Muscle layer of colon (tissue), 2 donors: ENCODE results near the gene CHIT1.

Experiments
- H3K27ac ChIP-seq: one replicate; pipeline ENCODE4 v1.7.0; 2013; ENCODE audit warnings: low read depth, mild to moderate bottlenecking, low read length, moderate library complexity
- H3K27me3 ChIP-seq, 2 donors: one replicate each; pipeline ENCODE4 v1.7.0; 2013; ENCODE audit warnings: low read length in 2 of 2, mild to moderate bottlenecking in 2 of 2; ENCODE audit not compliant: insufficient read depth in 2 of 2, control insufficient read depth in 1 of 2
- H3K36me3 ChIP-seq: one replicate; pipeline ENCODE4 v1.7.0; 2013; ENCODE audit warnings: mild to moderate bottlenecking, low read length; ENCODE audit not compliant: insufficient read depth
- H3K4me1 ChIP-seq: one replicate; pipeline ENCODE4 v1.7.0; 2013; ENCODE audit warnings: mild to moderate bottlenecking, low read length; ENCODE audit not compliant: insufficient read depth
- H3K4me3 ChIP-seq, 2 donors: one replicate each; pipeline ENCODE4 v1.7.0; 2013; ENCODE audit warnings: low read length in 2 of 2, low read depth in 1 of 2, mild to moderate bottlenecking in 1 of 2, moderate library complexity in 1 of 2
- H3K9ac ChIP-seq: one replicate; pipeline ENCODE4 v1.7.0; 2013; ENCODE audit warnings: low read length
- H3K9me3 ChIP-seq: one replicate; pipeline ENCODE4 v1.7.0; 2013; ENCODE audit warnings: mild to moderate bottlenecking, low read length
- donor health status: abdominal sarcoma.
- donor health status: Adenocarcinoma of cecum.

CHIT1 gene

DNA sequence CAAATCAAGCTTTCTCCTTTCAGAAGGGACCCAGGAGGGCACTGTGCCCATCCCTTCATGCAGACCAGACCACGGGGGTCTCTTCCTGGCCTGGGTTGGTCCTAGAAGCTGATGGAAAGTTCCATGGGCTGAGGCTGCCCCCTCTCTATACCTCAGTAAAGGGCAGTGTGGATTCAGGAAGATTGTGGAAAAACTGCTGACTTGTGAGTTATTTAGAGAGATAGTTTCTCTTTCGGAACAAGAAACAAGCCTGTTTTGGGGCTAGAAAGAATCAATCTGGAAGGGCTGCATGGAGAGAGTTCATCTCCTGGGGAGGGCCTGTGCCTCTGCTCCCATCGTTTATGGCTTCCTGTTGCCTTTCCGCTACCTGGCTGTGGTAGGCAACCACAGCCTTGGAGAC lies 803 bp downstream of the CHIT1 start:
- no peak overlapping the region for H3K4me3 ChIP-seq
- no peak overlapping the region for H3K27ac ChIP-seq
- no peaks in the 10 kb centered on the region for H3K4me1 ChIP-seq
- H3K36me3 ChIP-seq = no peaks in the 10 kb centered on the region
- H3K9me3 ChIP-seq = no peaks in the 10 kb centered on the region
- no peak overlapping the region for H3K9ac ChIP-seq
- H3K27me3 ChIP-seq = no peaks in the 10 kb centered on the region

DNA sequence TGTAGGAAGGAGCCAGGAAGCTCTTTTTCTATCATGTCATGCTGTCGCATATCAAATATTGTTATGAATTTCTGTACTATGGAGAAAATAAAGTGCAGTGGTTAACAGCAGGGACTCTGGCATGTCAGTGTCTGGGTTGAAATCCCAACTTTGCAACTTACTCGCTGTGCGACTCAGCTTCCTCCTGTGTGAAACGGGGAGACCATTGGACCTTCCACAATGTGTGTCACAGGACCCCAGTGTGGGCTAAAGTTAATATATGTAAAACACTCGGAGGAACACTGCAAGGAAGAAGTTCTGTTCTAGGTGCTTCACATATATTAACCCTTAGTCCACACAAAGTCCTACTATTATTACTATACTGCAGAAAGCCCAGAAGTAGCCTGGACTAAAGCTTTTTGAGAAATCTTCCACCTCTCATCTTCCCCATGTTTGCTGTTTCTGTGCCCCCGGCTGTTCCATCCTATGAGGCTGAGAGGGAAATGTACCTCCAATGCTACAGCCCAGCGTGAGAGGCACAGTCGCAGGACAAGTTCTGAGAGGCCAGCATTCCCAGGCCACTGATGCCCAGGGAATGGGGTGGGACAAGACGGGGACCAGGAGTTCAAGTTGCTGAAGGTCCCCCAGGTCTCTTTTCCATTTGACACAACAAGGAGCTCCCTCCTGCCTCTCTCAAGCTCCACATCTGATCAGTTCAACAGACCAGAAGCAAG lies 1.9 kb downstream of the CHIT1 start:
- Histone ChIP-seq H3K36me3 (no peaks in the 10 kb centered on the region), H3K27me3 (no peaks in the 10 kb centered on the region), H3K4me3 (no peak overlapping the region)

DNA sequence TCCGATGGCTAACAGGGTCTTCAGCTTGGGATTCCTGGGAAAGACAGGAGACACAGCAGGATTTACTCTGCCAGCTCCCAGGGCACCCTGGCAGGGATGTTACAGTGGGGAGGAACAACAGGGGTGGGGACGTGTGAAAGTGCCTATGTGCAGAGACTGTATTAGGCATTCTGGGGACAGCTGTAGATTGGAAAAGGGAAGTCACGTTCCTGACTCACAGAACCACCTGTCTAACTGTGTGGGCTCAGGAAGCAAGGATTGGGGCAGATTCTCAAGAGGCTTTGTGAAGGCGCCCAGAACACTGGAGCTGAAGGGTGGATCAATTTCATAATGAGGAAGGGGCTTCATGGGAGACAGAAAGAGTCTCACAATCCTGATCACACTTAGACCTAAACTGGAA lies 4.4 kb downstream of the CHIT1 start:
- H3K27me3 ChIP-seq = no peaks in the 10 kb centered on the region

More for the DNA sequence above, 1.9 kb downstream of the CHIT1 start:
- Histone ChIP-seq H3K9ac (no peak overlapping the region), H3K27ac (no peak overlapping the region), H3K4me1 (no peaks in the 10 kb centered on the region), H3K9me3 (no peaks in the 10 kb centered on the region)

DNA sequence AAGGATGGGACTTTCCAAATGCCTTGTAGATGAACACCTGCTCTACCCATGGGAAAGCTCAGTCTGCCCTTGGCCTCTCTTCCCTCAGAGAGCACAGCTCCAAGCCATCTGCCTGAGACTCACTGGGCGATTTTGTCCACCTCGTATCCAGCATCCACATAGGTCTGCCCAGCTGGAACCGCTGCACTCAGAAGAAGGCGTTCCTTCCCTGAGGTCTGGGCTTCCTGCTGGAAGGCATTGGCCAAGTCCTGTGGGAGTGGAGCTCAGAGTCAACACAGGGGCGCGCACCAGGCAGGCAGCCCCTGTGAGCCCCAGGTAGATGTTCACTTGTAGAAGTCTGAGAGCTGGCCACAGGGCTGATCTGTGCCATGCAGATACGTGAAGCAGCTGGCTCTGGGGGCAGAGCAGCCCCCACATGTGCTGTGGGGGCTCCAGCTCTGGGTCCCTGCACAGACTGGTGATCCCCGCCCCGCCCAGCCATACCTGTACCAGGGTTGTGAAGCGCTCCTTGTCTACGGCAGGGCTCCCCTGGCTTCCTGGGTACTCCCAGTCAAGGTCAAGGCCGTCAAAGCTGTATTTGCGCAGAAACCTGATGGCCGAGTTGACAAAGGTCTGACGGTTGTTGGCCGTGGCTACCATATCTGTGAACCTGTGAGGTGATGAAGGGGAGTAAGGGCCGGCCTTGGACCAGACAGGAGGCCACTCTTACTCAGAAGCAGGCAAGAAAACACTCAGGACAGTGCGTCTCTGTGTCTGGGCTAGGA lies 6.3 kb downstream of the CHIT1 start:
- Histone ChIP-seq H3K4me3 (no peak overlapping the region), H3K9me3 (no peaks in the 10 kb centered on the region), H3K27me3 (no peaks in the 10 kb centered on the region), H3K36me3 (no peaks in the 10 kb centered on the region), H3K4me1 (no peaks in the 10 kb centered on the region), H3K9ac (no peak overlapping the region), H3K27ac (no peak overlapping the region)

More for the DNA sequence above, 4.4 kb downstream of the CHIT1 start:
- Histone ChIP-seq H3K9ac (no peak overlapping the region), H3K27ac (no peak overlapping the region), H3K9me3 (no peaks in the 10 kb centered on the region), H3K4me1 (no peaks in the 10 kb centered on the region), H3K36me3 (no peaks in the 10 kb centered on the region), H3K4me3 (no peak overlapping the region)

DNA sequence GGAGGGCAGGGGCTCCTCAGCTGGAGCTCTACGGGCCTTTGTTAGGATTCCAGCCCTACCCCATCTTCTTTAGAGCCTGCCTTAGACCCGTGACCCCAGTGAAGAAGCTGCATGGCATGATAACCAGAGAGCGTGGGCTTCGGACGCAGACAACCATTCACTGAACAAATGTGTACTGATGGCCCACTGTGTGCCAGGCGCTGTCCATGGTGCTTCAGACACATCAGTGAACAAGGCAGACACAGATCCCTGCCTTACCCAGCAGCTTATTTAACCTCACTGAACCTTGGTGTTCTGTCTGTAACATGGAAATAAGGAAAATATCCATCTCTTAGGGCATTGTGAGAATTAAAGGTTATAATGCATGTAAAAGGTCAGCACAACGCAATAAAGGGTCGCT lies 9.5 kb downstream of the CHIT1 start:
- peaks cover 0 to 8% of the 10 kb centered on the region in 2 donors for H3K27me3 ChIP-seq
- H3K36me3 ChIP-seq = no peaks in the 10 kb centered on the region
- H3K9me3 ChIP-seq = no peaks in the 10 kb centered on the region
- no peak overlapping the region for H3K9ac ChIP-seq
- no peaks in the 10 kb centered on the region for H3K4me1 ChIP-seq
- H3K4me3 ChIP-seq = no peak overlapping the region
- no peak overlapping the region for H3K27ac ChIP-seq

DNA sequence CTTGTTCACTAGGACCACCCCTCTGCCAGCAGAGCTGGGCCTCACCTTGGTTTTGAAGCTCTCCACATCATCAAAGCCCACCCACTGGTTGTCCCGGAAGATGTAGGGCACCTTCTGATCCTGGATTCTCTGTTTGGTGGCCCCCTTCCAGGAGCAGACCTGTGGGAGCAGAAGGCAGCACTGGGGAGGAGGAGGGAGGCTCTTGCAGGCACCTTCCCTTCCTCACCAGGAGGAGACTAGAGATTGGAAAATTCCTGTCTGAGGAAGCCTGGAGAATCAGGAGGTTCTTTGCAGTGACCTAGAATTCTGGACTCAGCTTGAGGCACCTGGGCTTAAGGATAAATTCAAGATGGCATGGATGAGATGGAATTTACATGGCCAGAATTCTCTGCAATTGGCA lies 10.3 kb downstream of the CHIT1 start:
- no peak overlapping the region for H3K4me3 ChIP-seq
- H3K27me3 ChIP-seq = peaks cover 0 to 8% of the 10 kb centered on the region in 2 donors
- no peaks in the 10 kb centered on the region for H3K4me1 ChIP-seq
- H3K9me3 ChIP-seq = no peaks in the 10 kb centered on the region
- H3K36me3 ChIP-seq = no peaks in the 10 kb centered on the region
- no peak overlapping the region for H3K9ac ChIP-seq
- H3K27ac ChIP-seq = no peak overlapping the region

DNA sequence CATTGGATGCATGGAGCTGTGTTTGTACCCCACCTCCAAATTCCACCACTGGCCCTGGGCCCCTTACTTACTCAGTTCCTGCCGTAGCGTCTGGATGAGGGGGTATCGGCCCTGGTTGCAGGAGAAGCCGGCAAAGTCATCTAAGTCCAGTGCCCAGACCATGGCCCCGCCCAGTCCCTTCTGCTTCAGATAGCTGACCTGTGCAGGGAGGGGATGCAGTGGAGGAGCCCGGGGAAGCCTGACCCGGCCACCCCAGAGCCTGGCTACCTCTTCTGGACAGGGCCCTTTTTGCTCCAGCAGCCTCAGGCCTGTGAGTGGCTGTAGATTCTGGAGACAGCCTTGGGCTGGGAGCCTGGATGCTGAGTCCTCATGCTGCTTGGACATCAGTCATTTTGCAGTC lies 11.8 kb downstream of the CHIT1 start:
- no peak overlapping the region for H3K27ac ChIP-seq

DNA sequence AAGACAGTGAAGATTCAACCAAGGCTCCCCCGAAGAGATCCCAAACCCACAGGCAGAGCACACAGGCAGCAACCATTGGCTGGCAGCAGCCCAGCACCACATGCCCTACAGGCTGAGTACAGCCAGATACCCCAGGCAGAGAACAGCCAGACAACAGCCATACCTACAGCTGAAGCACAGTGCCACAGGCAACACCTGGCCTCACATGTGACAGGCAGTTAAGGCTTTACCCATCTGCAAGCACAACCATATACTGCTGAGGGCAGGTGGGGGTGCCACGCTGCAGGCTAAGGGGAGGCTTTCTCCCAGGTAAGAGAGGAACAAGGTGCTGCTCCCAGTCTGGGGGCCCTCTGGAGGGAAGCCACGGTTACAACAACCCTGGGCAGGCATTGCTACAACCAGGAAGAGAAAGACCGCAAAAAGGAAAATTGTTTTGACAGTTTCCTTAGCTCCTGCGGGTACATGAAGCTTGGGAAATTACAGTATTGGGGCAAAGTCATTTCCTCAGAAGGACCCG lies 12.3 kb downstream of the CHIT1 start:
- H3K4me1 ChIP-seq = no peaks in the 10 kb centered on the region
- no peaks in the 10 kb centered on the region for H3K36me3 ChIP-seq
- peaks cover 0 to 8% of the 10 kb centered on the region in 2 donors for H3K27me3 ChIP-seq
- no peak overlapping the region for H3K9ac ChIP-seq
- H3K27ac ChIP-seq = no peak overlapping the region
- H3K9me3 ChIP-seq = no peaks in the 10 kb centered on the region
- no peak overlapping the region for H3K4me3 ChIP-seq

More for the DNA sequence above, 11.8 kb downstream of the CHIT1 start:
- Histone ChIP-seq H3K36me3 (no peaks in the 10 kb centered on the region), H3K27me3 (peaks cover 0 to 8% of the 10 kb centered on the region in 2 donors), H3K9me3 (no peaks in the 10 kb centered on the region), H3K4me1 (no peaks in the 10 kb centered on the region), H3K4me3 (no peak overlapping the region), H3K9ac (no peak overlapping the region)

DNA sequence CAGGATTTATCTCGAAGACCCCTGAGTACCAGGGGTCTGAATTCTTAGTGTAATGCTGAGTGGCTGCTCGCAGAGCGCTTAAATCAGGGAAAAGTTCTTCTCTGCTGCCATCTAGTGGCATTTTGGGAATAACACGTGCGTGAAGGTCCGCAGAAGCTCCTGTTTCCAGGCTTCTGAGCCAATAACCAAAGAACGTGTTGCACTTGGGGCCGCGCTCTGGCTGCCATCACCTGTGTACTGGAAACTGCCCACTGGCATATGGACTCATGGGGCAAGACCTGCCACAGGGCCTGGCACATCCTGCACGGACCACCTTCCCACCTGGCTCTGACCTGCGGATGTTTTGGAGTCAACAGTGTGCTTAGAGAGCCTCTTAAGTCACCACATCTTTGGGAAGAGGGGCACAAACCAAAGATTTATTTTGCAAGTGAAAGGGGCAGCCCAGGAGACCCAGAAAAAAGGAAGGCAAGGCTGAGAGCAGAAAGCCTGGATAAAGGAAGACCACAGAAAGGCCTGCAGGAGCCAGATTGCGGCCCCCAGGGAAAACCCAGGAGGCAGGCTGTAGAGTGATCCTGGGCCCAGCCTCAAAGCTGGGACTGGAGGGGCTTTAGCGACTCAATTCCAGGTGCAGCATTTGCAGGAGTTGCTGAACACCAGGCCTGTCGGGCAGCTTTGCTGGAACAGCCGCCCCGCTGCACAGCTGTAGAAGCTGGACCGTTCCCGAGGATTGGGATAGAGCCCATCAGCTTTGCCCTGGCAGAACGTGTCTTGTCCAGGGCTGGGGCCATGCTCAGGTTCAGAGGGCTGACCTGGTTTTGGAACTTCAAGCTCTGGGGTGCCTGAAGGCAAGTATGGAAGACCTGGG lies 13.0 kb downstream of the CHIT1 start:
- Histone ChIP-seq H3K36me3 (no peaks in the 10 kb centered on the region), H3K9me3 (no peaks in the 10 kb centered on the region), H3K4me3 (no peak overlapping the region), H3K27ac (no peak overlapping the region), H3K4me1 (no peaks in the 10 kb centered on the region), H3K9ac (no peak overlapping the region), H3K27me3 (peaks cover 0 to 8% of the 10 kb centered on the region in 2 donors)

DNA sequence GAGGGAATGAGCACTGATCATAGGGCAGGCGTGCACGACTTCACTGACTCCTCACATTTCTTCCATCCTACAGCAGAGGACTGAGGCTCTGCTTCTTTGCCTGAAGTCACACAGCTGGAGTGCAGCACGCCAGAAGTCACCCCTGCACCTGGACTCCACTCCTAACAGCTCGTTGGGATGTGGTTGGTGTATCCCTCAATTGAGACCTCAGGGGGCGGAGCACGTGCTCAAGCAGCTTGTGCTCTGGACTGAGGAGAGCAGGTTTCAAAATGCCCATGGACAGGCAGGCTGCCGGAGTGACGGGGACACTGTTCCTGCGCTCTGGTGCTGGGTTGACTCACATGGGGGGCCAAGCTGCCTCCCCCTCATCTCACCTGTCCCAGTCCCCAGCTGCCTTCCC lies 13.9 kb downstream of the CHIT1 start:
- Histone ChIP-seq H3K4me3 (no peak overlapping the region), H3K27me3 (peaks cover 0 to 8% of the 10 kb centered on the region in 2 donors), H3K27ac (no peak overlapping the region), H3K4me1 (no peaks in the 10 kb centered on the region), H3K36me3 (no peaks in the 10 kb centered on the region), H3K9me3 (no peaks in the 10 kb centered on the region), H3K9ac (no peak overlapping the region)

DNA sequence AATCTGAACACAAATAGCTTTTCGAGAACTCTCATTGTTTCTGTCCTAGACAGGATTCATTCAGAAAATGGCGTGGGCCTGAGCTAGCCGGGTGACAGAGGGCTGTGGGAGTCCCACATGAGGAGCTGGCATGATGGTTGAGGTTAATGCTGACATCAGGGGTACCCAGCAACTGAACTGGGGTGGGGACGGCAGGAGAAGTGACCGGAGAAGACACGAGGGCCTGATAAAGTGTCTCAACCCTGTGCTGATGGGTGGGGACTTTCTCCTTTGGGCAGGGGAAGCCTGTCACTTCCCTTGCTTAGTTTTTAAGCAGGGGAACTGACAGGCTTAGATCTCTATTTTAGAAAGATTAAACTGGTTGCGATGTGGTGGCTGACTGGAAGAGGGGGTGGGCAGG lies 14.6 kb downstream of the CHIT1 start:
- H3K9ac ChIP-seq = no peak overlapping the region
- H3K36me3 ChIP-seq = no peaks in the 10 kb centered on the region
- H3K27me3 ChIP-seq = peaks cover 0 to 8% of the 10 kb centered on the region in 2 donors
- no peaks in the 10 kb centered on the region for H3K9me3 ChIP-seq
- no peak overlapping the region for H3K4me3 ChIP-seq
- H3K4me1 ChIP-seq = no peaks in the 10 kb centered on the region
- no peak overlapping the region for H3K27ac ChIP-seq
